ENCODE measurements around the gene MDM4. TPM values are rescaled to one million over a fixed set of nuclear protein-coding genes. Genes with fewer than 3 reads are reported as not detected.
A peak's percentile ranks its signal among the peaks of the same experiment; 100 is the strongest.

Gene MDM4
- total RNA-seq, 3 donors from 2014 or later = 57.4 to 70.3 (median 66.0) TPM

- peaks cover 30% of the 10 kb centered on the region for H3K4me1 Mint-ChIP-seq (ENCODE audit: low read depth)
- H3K36me3 Mint-ChIP-seq (ENCODE audit: insufficient read depth) = peaks cover 9% of the 10 kb centered on the region
- no peaks in the 10 kb centered on the region for H3K27me3 Mint-ChIP-seq (ENCODE audit: low read depth)
- ATAC-seq (no peak), DNase-seq (no peak)
- no peaks in the 10 kb centered on the region for H3K9me3 Mint-ChIP-seq
- H3K4me3 Mint-ChIP-seq = peak overlapping the region; percentile 82
These were observed 63.5 kb downstream of the MDM4 start for GRCh38 chr1:204579681-204580080.

- Mint-ChIP-seq H3K36me3 (ENCODE audit: insufficient read depth) (peaks cover 9% of the 10 kb centered on the region), H3K27me3 (ENCODE audit: low read depth) (no peaks in the 10 kb centered on the region), H3K4me1 (ENCODE audit: low read depth) (peaks cover 33% of the 10 kb centered on the region), H3K9me3 (no peaks in the 10 kb centered on the region), H3K4me3 (no peak overlapping the region)
- ATAC-seq (no peak), DNase-seq (no peak)
These were observed 64.7 kb downstream of the MDM4 start for GRCh38 chr1:204580862-204581261.

- no peaks in the 10 kb centered on the region for H3K9me3 Mint-ChIP-seq
- ATAC-seq = no peak
- no peaks in the 10 kb centered on the region for H3K27me3 Mint-ChIP-seq (ENCODE audit: low read depth)
- H3K4me1 Mint-ChIP-seq (ENCODE audit: low read depth) = peaks cover 32% of the 10 kb centered on the region
- DNase-seq = no peak
- H3K36me3 Mint-ChIP-seq (ENCODE audit: insufficient read depth) = peaks cover 9% of the 10 kb centered on the region
- no peak overlapping the region for H3K4me3 Mint-ChIP-seq
These were observed 65.6 kb downstream of the MDM4 start for GRCh38 chr1:204581759-204582158.

GRCh38 chr1:204583909-204584632 is 67.9 kb downstream of the MDM4 start:
- DNase-seq = no peak
- H3K27me3 Mint-ChIP-seq (ENCODE audit: low read depth) = no peaks in the 10 kb centered on the region
- no peaks in the 10 kb centered on the region for H3K9me3 Mint-ChIP-seq
- ATAC-seq = no peak
- peaks cover 13% of the 10 kb centered on the region for H3K36me3 Mint-ChIP-seq (ENCODE audit: insufficient read depth)
- no peak overlapping the region for H3K4me3 Mint-ChIP-seq
- H3K4me1 Mint-ChIP-seq (ENCODE audit: low read depth) = peaks cover 23% of the 10 kb centered on the region

GRCh38 chr1:204584699-204585372 is 68.6 kb downstream of the MDM4 start:
- no peak overlapping the region for H3K4me3 Mint-ChIP-seq
- DNase-seq (no peak), ATAC-seq (no peak)
- H3K4me1 Mint-ChIP-seq (ENCODE audit: low read depth) = peaks cover 16% of the 10 kb centered on the region
- peaks cover 13% of the 10 kb centered on the region for H3K36me3 Mint-ChIP-seq (ENCODE audit: insufficient read depth)
- H3K9me3 Mint-ChIP-seq = no peaks in the 10 kb centered on the region
- no peaks in the 10 kb centered on the region for H3K27me3 Mint-ChIP-seq (ENCODE audit: low read depth)

- peaks cover 5% of the 10 kb centered on the region for H3K4me1 Mint-ChIP-seq (ENCODE audit: low read depth)
- H3K27me3 Mint-ChIP-seq (ENCODE audit: low read depth) = no peaks in the 10 kb centered on the region
- H3K9me3 Mint-ChIP-seq = no peaks in the 10 kb centered on the region
- no peak overlapping the region for H3K4me3 Mint-ChIP-seq
- ATAC-seq (no peak), DNase-seq (no peak)
- H3K36me3 Mint-ChIP-seq (ENCODE audit: insufficient read depth) = peaks cover 4% of the 10 kb centered on the region
These were observed 71.4 kb downstream of the MDM4 start for GRCh38 chr1:204587621-204588020.

GRCh38 chr1:204588826-204589225 is 72.6 kb downstream of the MDM4 start:
- H3K9me3 Mint-ChIP-seq = no peaks in the 10 kb centered on the region
- no peak overlapping the region for H3K4me3 Mint-ChIP-seq
- peaks cover 5% of the 10 kb centered on the region for H3K4me1 Mint-ChIP-seq (ENCODE audit: low read depth)
- no peaks in the 10 kb centered on the region for H3K27me3 Mint-ChIP-seq (ENCODE audit: low read depth)
- no peak for ATAC-seq
- peaks cover 4% of the 10 kb centered on the region for H3K36me3 Mint-ChIP-seq (ENCODE audit: insufficient read depth)
- DNase-seq = no peak

GRCh38 chr1:204589409-204590038 is 73.3 kb downstream of the MDM4 start:
- peaks cover 4% of the 10 kb centered on the region for H3K36me3 Mint-ChIP-seq (ENCODE audit: insufficient read depth)
- no peak for DNase-seq
- H3K4me3 Mint-ChIP-seq = no peak overlapping the region
- ATAC-seq = no peak
- H3K4me1 Mint-ChIP-seq (ENCODE audit: low read depth) = peaks cover 3% of the 10 kb centered on the region
- H3K27me3 Mint-ChIP-seq (ENCODE audit: low read depth) = no peaks in the 10 kb centered on the region
- H3K9me3 Mint-ChIP-seq = no peaks in the 10 kb centered on the region

GRCh38 chr1:204591473-204592090 is 75.4 kb downstream of the MDM4 start:
- Mint-ChIP-seq H3K9me3 (no peaks in the 10 kb centered on the region), H3K27me3 (ENCODE audit: low read depth) (no peaks in the 10 kb centered on the region), H3K36me3 (ENCODE audit: insufficient read depth) (peaks cover 11% of the 10 kb centered on the region)

GRCh38 chr1:204592246-204592948 is 76.2 kb downstream of the MDM4 start:
- no peak for DNase-seq
- ATAC-seq = no peak
- Mint-ChIP-seq H3K9me3 (no peaks in the 10 kb centered on the region), H3K4me3 (no peak overlapping the region), H3K4me1 (ENCODE audit: low read depth) (no peaks in the 10 kb centered on the region), H3K27me3 (ENCODE audit: low read depth) (no peaks in the 10 kb centered on the region), H3K36me3 (ENCODE audit: insufficient read depth) (peaks cover 19% of the 10 kb centered on the region)

More at GRCh38 chr1:204591473-204592090, 75.4 kb downstream of the MDM4 start:
- Mint-ChIP-seq H3K4me3 (no peak overlapping the region), H3K4me1 (ENCODE audit: low read depth) (no peaks in the 10 kb centered on the region)
- ATAC-seq (no peak), DNase-seq (no peak)

GRCh38 chr1:204598319-204598969 is 82.2 kb downstream of the MDM4 start:
- no peaks in the 10 kb centered on the region for H3K27me3 Mint-ChIP-seq (ENCODE audit: low read depth)
- ATAC-seq = no peak
- no peak for DNase-seq
- H3K4me1 Mint-ChIP-seq (ENCODE audit: low read depth) = no peaks in the 10 kb centered on the region
- no peaks in the 10 kb centered on the region for H3K9me3 Mint-ChIP-seq
- H3K36me3 Mint-ChIP-seq (ENCODE audit: insufficient read depth) = peaks cover 22% of the 10 kb centered on the region
- no peak overlapping the region for H3K4me3 Mint-ChIP-seq

GRCh38 chr1:204599098-204599497 is 82.9 kb downstream of the MDM4 start:
- ATAC-seq = no peak
- no peaks in the 10 kb centered on the region for H3K9me3 Mint-ChIP-seq
- no peaks in the 10 kb centered on the region for H3K4me1 Mint-ChIP-seq (ENCODE audit: low read depth)
- peaks cover 23% of the 10 kb centered on the region for H3K36me3 Mint-ChIP-seq (ENCODE audit: insufficient read depth)
- no peak for DNase-seq
- H3K4me3 Mint-ChIP-seq = no peak overlapping the region
- H3K27me3 Mint-ChIP-seq (ENCODE audit: low read depth) = no peaks in the 10 kb centered on the region

- Mint-ChIP-seq H3K27me3 (ENCODE audit: low read depth) (no peaks in the 10 kb centered on the region), H3K9me3 (no peaks in the 10 kb centered on the region), H3K4me1 (ENCODE audit: low read depth) (no peaks in the 10 kb centered on the region), H3K4me3 (no peak overlapping the region), H3K36me3 (ENCODE audit: insufficient read depth) (peaks cover 23% of the 10 kb centered on the region)
- DNase-seq = no peak
- no peak for ATAC-seq
These were observed 83.4 kb downstream of the MDM4 start for GRCh38 chr1:204599596-204599995.

- Mint-ChIP-seq H3K27me3 (ENCODE audit: low read depth) (no peaks in the 10 kb centered on the region), H3K9me3 (no peaks in the 10 kb centered on the region), H3K4me1 (ENCODE audit: low read depth) (no peaks in the 10 kb centered on the region), H3K4me3 (no peak overlapping the region), H3K36me3 (ENCODE audit: insufficient read depth) (peaks cover 23% of the 10 kb centered on the region)
- DNase-seq (no peak), ATAC-seq (no peak)
These were observed 84.0 kb downstream of the MDM4 start for GRCh38 chr1:204600203-204600602.

All from activated T-cell treated with anti-CD3 and anti-CD28 coated beads, Interleukin-2, amount 50 U/mL, for 4 hours (primary cell).